HepG2 (cell line): Measurements from ENCODE around the gene ATP9A. TPM values are rescaled to one million over a fixed set of nuclear protein-coding genes. Genes with fewer than 3 reads are reported as not detected.

Experiments used
- BCLAF1 ChIP-seq: fragments of 450-650 bp; IDR thresholded peaks from 2 replicates; pipeline ENCODE4 v1.6.1; 2017; ENCODE audit warnings: mild to moderate bottlenecking
- BRCA1 ChIP-seq: sonication (generic); formaldehyde crosslinking; IDR thresholded peaks from 2 replicates; pipeline ENCODE4 v1.4.0; 2020; ENCODE audit warnings: missing genetic modification reagents
- CHCHD3 ChIP-seq: sonication (generic); formaldehyde crosslinking; IDR thresholded peaks from 2 replicates; pipeline ENCODE4 v1.8.0; 2022; ENCODE audit warnings: mild to moderate bottlenecking, missing genetic modification reagents, moderate library complexity
- ELF4 ChIP-seq: sonication (generic); formaldehyde crosslinking; IDR thresholded peaks from 2 replicates; pipeline ENCODE4 v1.5.0; 2020; ENCODE audit warnings: missing genetic modification reagents, mild to moderate bottlenecking, moderate library complexity, borderline replicate concordance
- FLYWCH1 ChIP-seq: sonication (generic); formaldehyde crosslinking; IDR thresholded peaks from 2 replicates; pipeline ENCODE4 v1.8.1; 2023; ENCODE audit warnings: mild to moderate bottlenecking, missing genetic modification reagents
- FOXC1 ChIP-seq: sonication (generic); formaldehyde crosslinking; IDR thresholded peaks from 2 replicates; pipeline ENCODE4 v1.8.0; 2022; ENCODE audit warnings: mild to moderate bottlenecking, missing genetic modification reagents, borderline replicate concordance
- GPBP1L1 ChIP-seq: sonication (generic); formaldehyde crosslinking; IDR thresholded peaks from 2 replicates; pipeline ENCODE4 v1.5.0; 2020; ENCODE audit warnings: mild to moderate bottlenecking, missing genetic modification reagents
- KDM4B ChIP-seq: sonication (generic); formaldehyde crosslinking; IDR thresholded peaks from 2 replicates; pipeline ENCODE4 v1.4.0; 2020; ENCODE audit warnings: missing genetic modification reagents
- NFIB ChIP-seq: sonication (generic); formaldehyde crosslinking; IDR thresholded peaks from 2 replicates; pipeline ENCODE4 v1.9.0; 2021; ENCODE audit warnings: missing genetic modification reagents, mild to moderate bottlenecking, borderline replicate concordance
- REL ChIP-seq: sonication (generic); formaldehyde crosslinking; conservative IDR thresholded peaks from 2 replicates; pipeline ENCODE4 v1.8.0; 2022; ENCODE audit warnings: mild to moderate bottlenecking, missing genetic modification reagents, moderate library complexity
- SCMH1 ChIP-seq: sonication (generic); formaldehyde crosslinking; IDR thresholded peaks from 2 replicates; pipeline ENCODE4 v1.9.0; 2021; ENCODE audit warnings: missing genetic modification reagents, mild to moderate bottlenecking, borderline replicate concordance
- THAP7 ChIP-seq: sonication (generic); formaldehyde crosslinking; IDR thresholded peaks from 2 replicates; pipeline ENCODE4 v1.8.1; 2023; ENCODE audit warnings: mild to moderate bottlenecking, missing genetic modification reagents
- ZBTB43 ChIP-seq: sonication (generic); formaldehyde crosslinking; conservative IDR thresholded peaks from 2 replicates; pipeline ENCODE4 v1.4.0; 2020; ENCODE audit warnings: missing genetic modification reagents
- ZIK1 ChIP-seq: sonication (generic); formaldehyde crosslinking; IDR thresholded peaks from 2 replicates; pipeline ENCODE4 v1.5.0; 2020; ENCODE audit warnings: mild to moderate bottlenecking, low read depth, missing genetic modification reagents, borderline replicate concordance
- ZNF143 ChIP-seq: sonication (generic); formaldehyde crosslinking; IDR thresholded peaks from 2 replicates; pipeline ENCODE4 v1.4.0; 2020; ENCODE audit warnings: missing genetic modification reagents
- ZNF33A ChIP-seq: sonication (generic); formaldehyde crosslinking; IDR thresholded peaks from 2 replicates; pipeline ENCODE4 v1.5.1; 2020; ENCODE audit warnings: missing genetic modification reagents, mild to moderate bottlenecking, moderate library complexity, borderline replicate concordance
- ZNF556 ChIP-seq: sonication (generic); formaldehyde crosslinking; IDR thresholded peaks from 2 replicates; pipeline ENCODE4 v1.4.0; 2020; ENCODE audit warnings: mild to moderate bottlenecking, missing genetic modification reagents, borderline replicate concordance
- ZNF572 ChIP-seq: sonication (generic); formaldehyde crosslinking; IDR thresholded peaks from 2 replicates; pipeline ENCODE4 v1.5.1; 2020; ENCODE audit warnings: mild to moderate bottlenecking, missing genetic modification reagents
- ZNF790 ChIP-seq: sonication (generic); formaldehyde crosslinking; IDR thresholded peaks from 2 replicates; pipeline ENCODE4 v1.8.0; 2022; ENCODE audit warnings: missing genetic modification reagents, mild to moderate bottlenecking, borderline replicate concordance
- ZXDC ChIP-seq: sonication (generic); formaldehyde crosslinking; IDR thresholded peaks from 2 replicates; pipeline ENCODE4 v1.5.0; 2020; ENCODE audit warnings: mild to moderate bottlenecking, missing genetic modification reagents
- polyA plus RNA-seq, 8 experiments: library from polyadenylated mRNA; depleted of rRNA in 3 of 8; stranded (reverse) in 7 of 8; unstranded in 1 of 8; fragments of >200 nt; fragmentation: Illumina TruSeq in 4 of 8; extraction: Trizol in 4 of 8; gene quantifications; 2 replicates each; pipeline versions ENCODE4 v1.2.1 to v1.2.3, GENCODE V29; 2011 to 2016; ENCODE audit warnings: low read depth in 4 of 8, missing spikeins in 1 of 8, mixed read lengths in 1 of 8; ENCODE audit not compliant: insufficient read depth in 1 of 8
- total RNA-seq, 5 experiments: library from RNA; depleted of rRNA; stranded (reverse); fragments of >200 nt; fragmentation: Illumina TruSeq; extraction: Trizol; gene quantifications; 2 replicates each; pipeline ENCODE4 v1.2.3, GENCODE V29; 2016; ENCODE audit warnings: low read depth in 1 of 5

Gene ATP9A
- total and polyA plus RNA-seq, 2 of the 13 experiments (the other 11 are each of a cell fraction or from before 2014, with no cell fraction given): 11.8 to 18.5 TPM

GRCh38 chr20:51758978-51759544 lies 9.1 kb downstream of the ATP9A start (continued):
- TF ChIP-seq ZXDC (peak; percentile 85; the same call in 1 of the 2 replicates), FLYWCH1 (CRISPR knock-in tag) (no peak), BCLAF1 (no peak), BRCA1 (CRISPR knock-in tag) (no peak), ZNF790 (CRISPR knock-in tag) (no peak), FOXC1 (0 out of 2 replicates have a peak, but pooled peaks have one; percentile 50), ZNF143 (CRISPR knock-in tag) (no peak), CHCHD3 (CRISPR knock-in tag) (no peak), REL (CRISPR knock-in tag) (0 out of 2 replicates have a peak, but pooled peaks have one; percentile 31), GPBP1L1 (CRISPR knock-in tag) (no peak), KDM4B (CRISPR knock-in tag) (0 out of 2 replicates have a peak, but pooled peaks have one; percentile 7), ZNF33A (no peak), SCMH1 (no peak), ZIK1 (CRISPR knock-in tag) (no peak), ELF4 (CRISPR knock-in tag) (no peak), ZNF556 (no peak), ZBTB43 (CRISPR knock-in tag) (no peak), NFIB (CRISPR knock-in tag) (no peak), ZNF572 (CRISPR knock-in tag) (peak; percentile 94), THAP7 (CRISPR knock-in tag) (0 out of 2 replicates have a peak, but pooled peaks have one; percentile 15)
